Astrocyte (in vitro differentiated cells and primary cell): ENCODE results near the gene HNF4A. TPM values are rescaled to one million over a fixed set of nuclear protein-coding genes. Genes with fewer than 3 reads are reported as not detected.

Source experiments
- DNase-seq: peaks from one replicate; pipeline ENCODE4 v3.0.0-alpha.2; 2010; ENCODE audit warnings: low read depth
- FAIRE-seq: peaks from 2 replicates; lab custom pipeline; 2011; peaks lifted over from hg19 to GRCh38; lab: Jason Lieb, UNC
- H2AFZ ChIP-seq: 2 replicates; pipeline ENCODE4 v1.6.0; 2012; ENCODE audit warnings: low read depth, low read length, inconsistent platforms
- H3K27ac ChIP-seq: 2 replicates; pipeline ENCODE4 v1.5.1; 2011; ENCODE audit warnings: low read depth, low read length, inconsistent platforms
- H3K27me3 ChIP-seq: 2 replicates; pipeline ENCODE4 v1.6.0; 2011; ENCODE audit warnings: low read length, inconsistent platforms; ENCODE audit not compliant: insufficient read depth
- H3K36me3 ChIP-seq: 2 replicates; pipeline ENCODE4 v1.5.1; 2011; ENCODE audit warnings: low read length, inconsistent platforms; ENCODE audit not compliant: insufficient read depth
- H3K4me1 ChIP-seq: 2 replicates; pipeline ENCODE4 v1.5.1; 2011; ENCODE audit warnings: low read length, inconsistent platforms; ENCODE audit not compliant: insufficient read depth
- H3K4me2 ChIP-seq: 2 replicates; pipeline ENCODE4 v1.6.0; 2012; ENCODE audit warnings: low read length, inconsistent platforms
- H3K4me3 ChIP-seq: 2 replicates; pipeline ENCODE4 v1.5.1; 2011; ENCODE audit warnings: low read depth, mild to moderate bottlenecking, low read length, inconsistent platforms; ENCODE audit not compliant: insufficient read depth
- H3K79me2 ChIP-seq: 2 replicates; pipeline ENCODE4 v1.6.0; 2012; ENCODE audit warnings: mild to moderate bottlenecking, low read length, inconsistent platforms; ENCODE audit not compliant: insufficient read depth
- H3K9ac ChIP-seq: 2 replicates; pipeline ENCODE4 v1.6.0; 2012; ENCODE audit warnings: mild to moderate bottlenecking, low read length, inconsistent platforms
- H3K9me3 ChIP-seq: 2 replicates; pipeline ENCODE4 v1.5.1; 2012; ENCODE audit warnings: low read depth, mild to moderate bottlenecking, low read length, inconsistent platforms; ENCODE audit not compliant: insufficient read depth
- H4K20me1 ChIP-seq: 2 replicates; pipeline ENCODE4 v1.6.0; 2012; ENCODE audit warnings: low read length, inconsistent platforms; ENCODE audit not compliant: insufficient read depth
- H3K27ac Mint-ChIP-seq: one replicate; pipeline ENCODE4 v1.8.0; 2021; ENCODE audit warnings: mild to moderate bottlenecking, mixed read lengths; ENCODE audit not compliant: unreplicated experiment
- H3K27me3 Mint-ChIP-seq: one replicate; pipeline ENCODE4 v1.8.0; 2021; ENCODE audit warnings: low read depth, mixed read lengths; ENCODE audit not compliant: unreplicated experiment
- H3K36me3 Mint-ChIP-seq: one replicate; pipeline ENCODE4 v1.8.0; 2021; ENCODE audit warnings: low read depth, mixed read lengths; ENCODE audit not compliant: unreplicated experiment
- H3K4me1 Mint-ChIP-seq: one replicate; pipeline ENCODE4 v1.8.0; 2021; ENCODE audit warnings: low read depth, mixed read lengths; ENCODE audit not compliant: unreplicated experiment
- H3K4me3 Mint-ChIP-seq: one replicate; pipeline ENCODE4 v1.8.0; 2021; ENCODE audit warnings: mild to moderate bottlenecking, moderate library complexity, mixed read lengths; ENCODE audit not compliant: unreplicated experiment
- H3K9me3 Mint-ChIP-seq: one replicate; pipeline ENCODE4 v1.8.0; 2021; ENCODE audit warnings: mild to moderate bottlenecking, mixed read lengths; ENCODE audit not compliant: unreplicated experiment
- EZH2 ChIP-seq: IDR thresholded peaks from 2 replicates; pipeline ENCODE4 v1.6.1; 2012; ENCODE audit warnings: mild to moderate bottlenecking, low read length, inconsistent platforms; ENCODE audit not compliant: insufficient read depth
- total RNA-seq: library from RNA; stranded (reverse); gene quantifications from 2 replicates; pipeline ENCODE4 v1.2.1, GENCODE V29; 2021
- TF ChIP-seq, protein P1 (sequence below): IDR thresholded peaks from 2 replicates; pipeline ENCODE4 v1.5.1; 2011; ENCODE audit warnings: low read depth, mild to moderate bottlenecking, inconsistent platforms, low read length, moderate library complexity; ENCODE audit not compliant: insufficient read depth

Gene HNF4A
- total RNA-seq, 1 donor from 2014 or later, result not detected

DNA sequence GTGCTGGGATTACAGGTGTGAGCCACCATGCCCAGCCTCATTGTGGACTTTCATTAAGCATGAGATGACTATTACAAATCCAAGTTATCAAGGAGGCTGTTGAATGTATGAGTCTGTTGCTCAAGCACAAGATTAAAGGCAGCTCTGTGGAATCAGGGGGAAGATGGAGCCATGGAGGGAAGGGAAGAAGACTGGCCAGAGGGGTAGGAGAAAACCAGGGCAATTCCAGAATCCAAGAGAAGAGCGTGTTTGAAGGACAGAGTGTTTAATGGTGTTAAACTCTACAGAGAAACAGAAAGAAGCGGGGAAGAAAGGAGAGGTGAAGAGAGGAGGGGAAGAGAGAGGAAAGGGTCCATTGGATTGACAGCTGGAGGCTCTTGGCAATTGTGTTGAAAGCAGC lies 70.4 kb downstream of the HNF4A start:
- H3K4me1 Mint-ChIP-seq, result no peaks in the 10 kb centered on the region
- H2AFZ ChIP-seq, result no peak overlapping the region
- no peak for DNase-seq

DNA sequence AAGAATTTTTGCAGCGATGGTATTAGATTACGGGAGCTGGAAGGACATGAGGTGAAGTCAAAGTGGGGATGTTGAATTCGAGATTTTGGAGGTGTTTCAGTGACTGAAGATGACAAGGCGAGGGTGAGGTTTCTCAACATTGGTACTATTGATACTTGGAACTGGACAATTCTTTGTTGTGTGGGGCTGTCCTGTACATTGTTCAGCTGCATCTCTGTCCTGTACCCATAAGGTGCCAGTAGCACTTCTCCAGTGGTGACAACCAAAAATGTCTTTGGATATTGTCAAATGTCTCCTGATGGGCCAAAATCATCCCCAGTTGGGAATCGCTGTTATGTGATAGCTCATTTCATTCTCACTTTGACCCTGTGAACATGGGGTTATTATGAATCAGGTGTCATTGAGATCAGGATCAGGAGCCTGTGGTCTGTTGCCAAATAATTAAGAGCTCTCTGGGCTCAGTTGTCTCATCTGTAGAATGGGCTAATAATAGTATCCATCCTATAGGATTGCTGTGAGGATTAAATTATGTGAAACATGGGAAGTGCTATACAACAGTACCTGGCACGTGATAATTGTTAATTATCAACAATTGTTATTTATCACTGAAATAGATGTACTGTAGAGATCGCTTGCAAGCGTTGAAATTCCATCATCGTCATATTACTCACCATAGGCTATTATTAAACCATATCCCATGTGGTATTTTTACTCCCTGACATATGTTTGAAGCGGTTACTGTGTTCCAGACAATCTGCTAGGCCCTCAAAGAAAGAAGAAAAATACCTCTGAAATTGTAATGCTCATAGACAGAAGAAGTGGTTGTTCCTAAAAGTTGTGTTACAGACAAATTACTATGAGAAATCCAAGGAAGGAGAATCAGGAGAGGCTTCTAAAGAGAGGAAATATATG lies 71.6 kb downstream of the HNF4A start:
- no peak overlapping the region for H2AFZ ChIP-seq
- H3K9me3 Mint-ChIP-seq, result peaks cover 5% of the 10 kb centered on the region
- H3K4me1 ChIP-seq, result peaks cover under 1% of the 10 kb centered on the region
- no peaks in the 10 kb centered on the region for H3K79me2 ChIP-seq
- no peaks in the 10 kb centered on the region for H3K4me1 Mint-ChIP-seq
- TF ChIP-seq EZH2, result no peak
- TF ChIP-seq, protein P1, sequence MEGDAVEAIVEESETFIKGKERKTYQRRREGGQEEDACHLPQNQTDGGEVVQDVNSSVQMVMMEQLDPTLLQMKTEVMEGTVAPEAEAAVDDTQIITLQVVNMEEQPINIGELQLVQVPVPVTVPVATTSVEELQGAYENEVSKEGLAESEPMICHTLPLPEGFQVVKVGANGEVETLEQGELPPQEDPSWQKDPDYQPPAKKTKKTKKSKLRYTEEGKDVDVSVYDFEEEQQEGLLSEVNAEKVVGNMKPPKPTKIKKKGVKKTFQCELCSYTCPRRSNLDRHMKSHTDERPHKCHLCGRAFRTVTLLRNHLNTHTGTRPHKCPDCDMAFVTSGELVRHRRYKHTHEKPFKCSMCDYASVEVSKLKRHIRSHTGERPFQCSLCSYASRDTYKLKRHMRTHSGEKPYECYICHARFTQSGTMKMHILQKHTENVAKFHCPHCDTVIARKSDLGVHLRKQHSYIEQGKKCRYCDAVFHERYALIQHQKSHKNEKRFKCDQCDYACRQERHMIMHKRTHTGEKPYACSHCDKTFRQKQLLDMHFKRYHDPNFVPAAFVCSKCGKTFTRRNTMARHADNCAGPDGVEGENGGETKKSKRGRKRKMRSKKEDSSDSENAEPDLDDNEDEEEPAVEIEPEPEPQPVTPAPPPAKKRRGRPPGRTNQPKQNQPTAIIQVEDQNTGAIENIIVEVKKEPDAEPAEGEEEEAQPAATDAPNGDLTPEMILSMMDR, result no peak
- H3K4me3 ChIP-seq, result no peak overlapping the region
- H3K27ac Mint-ChIP-seq, result no peak overlapping the region
- peaks cover 16% of the 10 kb centered on the region for H3K27me3 Mint-ChIP-seq
- H3K27me3 ChIP-seq, result peaks cover 9% of the 10 kb centered on the region
- H3K36me3 Mint-ChIP-seq, result no peaks in the 10 kb centered on the region
- no peaks in the 10 kb centered on the region for H4K20me1 ChIP-seq
- DNase-seq, result no peak
- H3K4me2 ChIP-seq, result no peak overlapping the region
- no peak overlapping the region for H3K4me3 Mint-ChIP-seq
- no peaks in the 10 kb centered on the region for H3K36me3 ChIP-seq
- H3K27ac ChIP-seq, result no peak overlapping the region
- H3K9me3 ChIP-seq, result no peaks in the 10 kb centered on the region
- no peak overlapping the region for H3K9ac ChIP-seq
- FAIRE-seq, result no peak

More for the DNA sequence above, 70.4 kb downstream of the HNF4A start:
- H3K27ac ChIP-seq, result no peak overlapping the region
- peaks cover 5% of the 10 kb centered on the region for H3K9me3 Mint-ChIP-seq
- peaks cover 3% of the 10 kb centered on the region for H3K4me1 ChIP-seq
- peaks cover 18% of the 10 kb centered on the region for H3K27me3 Mint-ChIP-seq
- no peak overlapping the region for H3K4me3 ChIP-seq
- no peaks in the 10 kb centered on the region for H3K9me3 ChIP-seq
- FAIRE-seq, result no peak
- no peak overlapping the region for H3K4me2 ChIP-seq
- H3K9ac ChIP-seq, result no peak overlapping the region
- no peak for TF ChIP-seq EZH2
- TF ChIP-seq, protein P1, result no peak
- H3K36me3 ChIP-seq, result no peaks in the 10 kb centered on the region
- H3K4me3 Mint-ChIP-seq, result no peak overlapping the region
- H3K27ac Mint-ChIP-seq, result no peak overlapping the region
- H3K79me2 ChIP-seq, result no peaks in the 10 kb centered on the region
- peaks cover 9% of the 10 kb centered on the region for H3K27me3 ChIP-seq
- H4K20me1 ChIP-seq, result no peaks in the 10 kb centered on the region
- H3K36me3 Mint-ChIP-seq, result no peaks in the 10 kb centered on the region

DNA sequence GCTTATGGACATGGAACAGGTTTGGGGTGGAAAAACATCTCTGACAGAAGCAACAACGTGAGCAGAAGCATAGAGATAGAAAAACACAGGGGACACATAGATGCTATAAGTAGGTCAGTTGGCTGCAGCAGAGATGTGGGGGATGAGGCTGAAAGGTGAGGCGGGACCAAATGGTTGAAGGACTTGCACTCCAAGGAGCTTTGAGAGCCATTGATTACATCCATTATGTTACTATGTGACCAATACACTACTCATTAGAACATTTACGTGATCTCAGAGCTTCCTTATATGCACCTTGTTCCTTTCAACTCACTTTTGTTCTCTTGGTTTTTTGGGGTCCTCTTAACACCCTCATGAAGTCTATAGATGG lies 72.3 kb downstream of the HNF4A start:
- H3K27ac ChIP-seq, result no peak overlapping the region
- H3K4me3 Mint-ChIP-seq, result no peak overlapping the region
- H3K27me3 ChIP-seq, result peaks cover 10% of the 10 kb centered on the region
- no peak for TF ChIP-seq EZH2
- TF ChIP-seq, protein P1, result no peak
- H3K36me3 Mint-ChIP-seq, result no peaks in the 10 kb centered on the region
- H3K9me3 ChIP-seq, result no peaks in the 10 kb centered on the region
- peaks cover 5% of the 10 kb centered on the region for H3K9me3 Mint-ChIP-seq
- H3K4me1 Mint-ChIP-seq, result no peaks in the 10 kb centered on the region
- no peaks in the 10 kb centered on the region for H3K36me3 ChIP-seq
- peaks cover 17% of the 10 kb centered on the region for H3K27me3 Mint-ChIP-seq
- no peak overlapping the region for H3K27ac Mint-ChIP-seq
- H3K9ac ChIP-seq, result no peak overlapping the region
- no peak overlapping the region for H3K4me3 ChIP-seq
- H3K4me1 ChIP-seq, result no peaks in the 10 kb centered on the region
- no peaks in the 10 kb centered on the region for H3K79me2 ChIP-seq
- H2AFZ ChIP-seq, result no peak overlapping the region
- no peaks in the 10 kb centered on the region for H4K20me1 ChIP-seq
- DNase-seq (no peak), FAIRE-seq (no peak)
- H3K4me2 ChIP-seq, result no peak overlapping the region
